ENCODE data around the gene ZNF169.
"Not testable (repeated sequence)": the region's sequence is repeated elsewhere in the genome, so short reads cannot be mapped to it uniquely, and the experiment has no call there.

The ZNF169 gene

DNA sequence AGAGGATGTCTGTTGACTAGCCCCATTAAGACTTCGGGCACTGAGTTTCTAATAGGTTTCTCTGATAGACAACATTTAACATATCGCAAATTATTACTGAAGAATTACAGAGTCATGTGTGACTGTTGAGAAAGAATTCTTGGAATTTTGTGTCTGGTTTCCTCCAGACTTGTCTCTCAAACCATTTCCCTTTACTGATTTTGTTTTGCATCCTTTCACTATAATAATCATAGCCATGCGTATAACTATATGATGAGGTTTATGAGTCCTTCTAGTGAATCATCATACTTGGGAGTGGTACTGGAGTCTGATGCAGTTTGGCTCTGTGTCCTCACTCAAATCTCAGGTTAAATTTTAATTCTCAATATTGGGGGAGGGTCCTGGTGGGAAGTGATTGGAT lies 27.0 kb downstream of the ZNF169 start:
- no peak for FAIRE-seq

DNA sequence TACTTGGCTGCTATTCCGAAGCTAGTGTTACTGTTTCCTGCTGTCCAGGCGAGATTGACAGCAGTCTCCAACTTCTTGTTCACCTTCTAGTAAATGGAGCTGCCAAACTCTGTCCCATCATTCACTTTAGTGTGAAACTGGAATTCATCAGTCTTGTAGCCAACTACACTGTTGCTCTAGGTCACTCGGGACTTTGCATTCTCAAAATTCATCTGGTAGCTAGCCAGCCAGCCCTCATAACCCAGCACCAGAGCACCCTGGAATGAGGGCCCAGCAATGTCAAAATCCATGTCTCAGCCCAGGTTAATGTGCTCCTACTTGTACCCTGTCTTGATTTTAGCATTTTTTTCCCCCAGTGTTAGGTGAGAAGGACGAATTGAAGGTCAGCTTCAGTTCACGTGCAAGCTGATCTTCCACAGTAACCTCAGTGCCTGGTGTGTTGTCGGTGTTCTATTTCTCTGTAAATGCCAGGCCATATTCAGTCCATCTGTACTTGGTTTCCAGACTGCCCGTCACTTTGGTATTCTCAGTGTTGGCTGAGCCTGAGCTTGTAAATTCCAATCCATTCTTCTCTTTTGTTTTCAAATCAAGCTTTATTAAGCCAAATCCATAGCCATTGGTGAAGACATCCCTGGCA lies 28.9 kb downstream of the ZNF169 start:
- DNase-seq (ENCODE audit: low spot score) (no peak), FAIRE-seq (no peak)

More for the DNA sequence above, 27.0 kb downstream of the ZNF169 start:
- no peak for DNase-seq (ENCODE audit: low spot score)

DNA sequence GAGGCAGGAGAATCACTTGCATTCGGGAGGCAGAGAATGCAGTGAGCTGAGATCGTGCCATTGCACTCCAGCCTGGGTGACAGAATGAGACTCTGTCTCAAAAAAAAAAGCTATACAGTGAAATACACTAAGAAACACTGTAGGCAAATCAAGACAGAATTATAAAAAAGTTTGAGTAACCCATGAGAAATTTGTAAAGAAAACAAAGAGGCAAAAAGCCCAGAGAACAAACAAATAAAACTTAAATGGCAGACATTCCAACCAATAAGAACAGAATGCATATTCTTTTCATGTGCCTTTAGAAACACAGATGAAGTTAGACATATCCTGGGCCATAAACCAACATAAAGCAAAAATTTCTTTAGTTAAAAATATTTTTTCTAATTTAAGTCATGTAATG lies 30.6 kb downstream of the ZNF169 start:
- FAIRE-seq: no peak
- DNase-seq (ENCODE audit: low spot score): no peak

DNA sequence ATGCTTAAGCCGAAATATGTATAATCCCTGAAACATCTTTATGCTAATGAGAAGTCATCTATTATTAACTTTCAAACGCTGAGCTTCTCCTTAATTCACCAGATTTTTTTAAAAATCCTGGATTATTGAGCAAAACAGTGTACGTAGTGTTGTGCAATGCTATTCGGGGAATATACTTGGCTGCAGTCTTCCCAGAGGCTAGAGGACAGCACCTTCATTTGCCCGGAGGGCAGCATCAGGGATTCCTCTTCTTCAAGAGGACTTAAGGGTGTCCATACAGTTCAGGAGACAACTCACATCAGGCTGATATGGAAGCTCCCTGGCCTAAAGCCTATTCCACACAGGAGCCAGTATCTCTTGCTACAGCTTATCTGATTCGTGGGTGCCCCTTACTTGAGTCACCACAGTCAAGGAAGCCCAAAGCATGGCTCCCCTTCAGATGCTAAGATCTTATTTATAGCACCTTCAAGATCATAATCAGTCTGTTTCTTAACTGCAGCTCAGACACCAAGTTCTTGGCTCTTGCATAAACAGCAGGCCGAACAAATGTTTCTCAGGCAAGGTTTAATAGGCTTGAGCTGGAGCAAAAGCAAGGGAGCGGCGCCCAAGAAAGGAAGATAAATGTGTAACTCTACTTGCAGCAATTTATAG lies 40.0 kb downstream of the ZNF169 start:
- no peak for FAIRE-seq
- DNase-seq (ENCODE audit: low spot score): no peak

DNA sequence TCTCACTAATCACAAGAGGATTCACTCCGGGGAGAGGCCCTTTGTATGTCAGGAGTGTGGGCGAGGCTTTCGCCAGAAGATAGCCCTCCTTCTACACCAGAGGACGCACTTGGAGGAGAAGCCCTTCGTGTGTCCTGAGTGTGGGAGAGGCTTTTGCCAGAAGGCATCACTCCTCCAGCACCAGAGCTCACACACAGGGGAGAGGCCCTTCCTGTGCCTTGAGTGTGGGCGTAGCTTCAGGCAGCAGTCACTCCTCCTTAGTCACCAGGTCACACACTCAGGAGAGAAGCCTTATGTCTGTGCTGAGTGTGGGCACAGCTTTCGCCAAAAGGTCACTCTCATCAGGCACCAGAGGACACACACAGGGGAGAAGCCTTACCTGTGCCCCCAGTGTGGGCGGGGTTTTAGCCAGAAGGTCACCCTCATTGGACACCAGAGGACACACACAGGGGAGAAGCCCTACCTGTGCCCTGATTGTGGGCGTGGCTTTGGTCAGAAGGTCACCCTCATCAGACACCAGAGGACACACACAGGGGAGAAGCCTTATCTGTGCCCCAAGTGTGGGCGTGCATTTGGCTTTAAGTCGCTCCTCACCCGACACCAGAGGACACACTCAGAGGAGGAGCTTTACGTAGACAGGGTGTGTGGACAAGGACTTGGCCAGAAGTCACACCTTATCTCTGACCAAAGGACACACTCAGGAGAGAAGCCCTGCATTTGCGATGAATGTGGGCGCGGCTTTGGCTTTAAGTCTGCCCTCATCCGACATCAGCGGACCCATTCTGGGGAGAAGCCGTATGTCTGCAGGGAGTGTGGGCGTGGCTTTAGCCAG lies 41.6 kb downstream of the ZNF169 start:
- no peak for FAIRE-seq
- no peak for DNase-seq (ENCODE audit: low spot score)

DNA sequence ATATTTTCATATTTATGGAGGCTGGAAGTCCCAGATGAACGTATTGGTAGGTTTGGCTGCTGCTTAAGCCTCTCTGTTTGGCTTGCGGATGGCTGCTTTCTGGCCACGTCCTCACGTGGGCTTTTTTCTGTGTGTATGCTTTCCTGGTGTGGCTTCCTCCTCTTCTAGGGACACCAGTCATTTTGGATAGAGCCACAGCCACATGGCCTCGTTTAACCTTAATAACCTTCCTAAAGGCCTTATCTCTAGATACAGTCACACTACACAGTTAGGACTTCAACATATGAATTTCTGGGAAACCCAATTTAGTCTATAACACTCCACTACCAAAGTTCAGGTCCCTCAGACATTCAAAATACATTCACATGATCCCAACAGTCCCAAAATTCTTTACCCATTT lies 42.5 kb downstream of the ZNF169 start:
- DNase-seq (ENCODE audit: low spot score) (no peak), FAIRE-seq (no peak)

DNA sequence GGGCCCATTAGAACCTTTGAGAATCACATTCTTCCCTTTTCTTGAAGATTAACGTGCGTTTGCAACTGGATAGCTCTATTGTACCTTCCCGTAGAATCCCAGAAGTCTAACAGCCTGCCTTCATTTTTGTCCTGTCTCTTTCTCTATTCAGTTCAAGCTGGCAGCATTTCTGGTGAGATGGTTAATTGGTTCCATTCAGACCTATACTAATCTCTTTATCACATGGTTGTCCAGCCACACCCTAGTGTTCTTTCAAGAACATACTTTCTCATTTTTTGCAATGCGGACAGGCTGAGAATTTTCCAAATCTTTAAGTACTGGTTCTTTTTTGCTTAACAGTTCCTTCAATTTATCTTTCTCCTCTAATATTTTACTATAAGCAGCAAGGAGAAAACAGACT lies 43.3 kb downstream of the ZNF169 start:
- DNase-seq (ENCODE audit: low spot score): no peak
- no peak for FAIRE-seq

DNA sequence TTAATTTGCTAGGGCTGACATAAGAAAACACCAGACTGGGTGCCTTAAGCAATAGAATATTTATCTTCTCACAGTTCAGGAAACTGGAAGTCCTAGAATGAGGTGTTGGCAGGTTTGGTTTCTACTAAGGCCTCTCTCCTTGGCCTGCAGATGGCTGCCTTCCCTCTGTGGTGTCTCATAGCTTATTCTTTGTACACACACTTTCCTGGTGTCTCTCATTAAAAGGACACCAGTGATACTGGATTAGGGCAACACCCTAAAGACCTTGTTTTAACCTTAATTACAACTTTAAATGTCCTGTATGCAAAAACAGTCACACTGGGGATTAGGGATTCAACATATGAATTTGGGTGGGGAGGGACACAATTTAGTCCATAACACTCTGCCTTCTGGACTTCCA lies 44.2 kb downstream of the ZNF169 start:
- FAIRE-seq (no peak), DNase-seq (ENCODE audit: low spot score) (no peak)

DNA sequence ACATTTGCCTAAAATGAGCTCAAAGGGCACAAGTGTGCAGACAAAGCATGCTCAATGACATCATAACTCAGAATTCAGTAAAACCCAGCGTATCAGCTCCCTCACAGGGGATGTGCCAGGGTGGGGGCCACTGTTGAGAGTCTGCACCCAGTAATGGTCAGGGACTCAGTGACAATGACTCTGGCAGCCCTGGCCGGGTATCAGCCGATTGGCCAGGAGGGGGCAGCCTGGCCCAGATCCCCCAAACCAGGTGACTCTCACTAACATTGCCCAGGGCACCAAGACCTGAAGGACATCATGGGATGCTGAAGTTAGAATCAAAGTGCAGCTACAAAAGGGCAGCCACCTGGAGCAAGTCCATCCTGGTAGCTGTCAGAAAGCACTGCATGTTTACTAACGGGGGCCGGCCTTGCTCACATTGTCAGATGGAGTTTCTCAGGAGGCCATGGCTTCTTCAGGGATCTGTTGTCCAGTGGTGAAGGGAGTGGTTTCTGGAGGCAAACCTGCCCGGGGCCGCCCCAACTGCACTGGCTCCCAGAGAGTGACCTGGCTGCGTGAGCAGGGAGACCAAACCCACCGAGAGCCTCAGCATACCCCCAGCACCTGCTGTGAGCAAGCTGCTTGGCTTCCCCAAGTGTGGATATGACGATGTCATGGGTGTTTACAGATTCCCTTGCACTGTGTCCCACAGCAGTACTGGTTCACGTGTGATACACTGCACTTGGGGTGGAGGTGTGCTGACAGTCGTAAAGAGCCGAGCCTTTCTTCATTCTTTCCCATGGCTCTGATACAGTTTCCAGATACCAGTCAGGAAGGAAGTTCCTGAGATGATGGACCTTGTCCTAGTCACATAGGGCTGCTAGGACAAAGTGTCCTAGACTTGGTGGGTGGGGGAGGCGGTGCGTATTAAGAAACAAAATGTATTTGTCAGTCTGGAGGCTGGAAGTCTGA lies 56.2 kb downstream of the ZNF169 start:
- not testable (repeated sequence) for FAIRE-seq; DNase-seq (ENCODE audit: low spot score)

DNA sequence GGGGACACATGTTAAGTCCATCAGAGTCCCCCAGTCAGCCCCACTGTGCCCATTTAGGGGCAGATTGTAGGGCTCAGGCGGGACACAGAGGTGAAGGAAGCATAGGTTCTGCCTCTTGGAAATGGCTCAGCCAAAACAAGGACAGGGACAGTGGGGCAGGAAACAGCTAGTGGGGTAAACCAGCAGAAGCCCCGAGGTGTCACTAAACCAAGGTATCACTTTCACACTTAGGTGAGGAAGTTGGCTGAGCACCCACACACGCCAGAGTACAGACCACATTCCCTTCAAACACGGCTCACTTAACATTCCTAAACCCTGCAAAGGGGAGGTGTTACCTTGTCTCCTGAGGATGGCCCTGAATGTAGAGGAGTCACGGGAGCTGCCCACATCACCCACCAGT lies 57.1 kb downstream of the ZNF169 start:
- not testable (repeated sequence) for DNase-seq (ENCODE audit: low spot score); FAIRE-seq

DNA sequence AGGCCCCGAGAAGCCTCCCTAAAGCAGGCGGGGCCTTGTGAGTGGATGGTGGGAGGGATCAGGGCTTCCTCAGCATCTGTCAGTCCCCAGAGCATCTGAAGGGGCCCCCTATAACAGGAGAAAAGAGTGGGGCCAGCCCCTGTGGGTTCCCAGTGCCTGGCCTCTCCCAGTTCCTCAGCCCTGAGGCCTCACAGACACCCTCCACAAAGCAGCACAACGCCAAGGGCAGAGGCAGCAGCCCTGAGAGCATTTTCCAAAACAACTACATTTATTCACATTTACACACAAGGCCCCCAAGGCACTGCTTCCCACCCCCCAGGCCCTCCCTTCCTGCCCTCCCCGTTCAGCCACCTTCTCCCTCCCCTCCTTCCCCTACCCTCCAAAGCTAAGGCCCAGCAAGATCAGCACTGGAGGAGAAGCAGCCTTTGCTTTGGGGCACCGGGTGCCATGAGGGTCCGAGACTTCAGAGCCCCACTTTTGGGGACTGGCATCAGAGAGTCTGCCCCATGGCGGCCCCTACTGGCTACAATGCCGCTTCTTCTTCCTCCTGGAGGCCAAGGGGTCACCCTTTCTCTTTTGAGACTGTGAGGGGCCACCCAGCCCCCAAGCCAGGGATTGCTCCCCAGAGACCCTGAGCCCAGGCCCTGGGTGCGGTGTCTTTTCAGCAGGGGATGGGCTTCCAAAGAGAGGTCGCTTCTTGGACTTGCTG lies 59.0 kb downstream of the ZNF169 start:
- FAIRE-seq; DNase-seq (ENCODE audit: low spot score): not testable (repeated sequence)

DNA sequence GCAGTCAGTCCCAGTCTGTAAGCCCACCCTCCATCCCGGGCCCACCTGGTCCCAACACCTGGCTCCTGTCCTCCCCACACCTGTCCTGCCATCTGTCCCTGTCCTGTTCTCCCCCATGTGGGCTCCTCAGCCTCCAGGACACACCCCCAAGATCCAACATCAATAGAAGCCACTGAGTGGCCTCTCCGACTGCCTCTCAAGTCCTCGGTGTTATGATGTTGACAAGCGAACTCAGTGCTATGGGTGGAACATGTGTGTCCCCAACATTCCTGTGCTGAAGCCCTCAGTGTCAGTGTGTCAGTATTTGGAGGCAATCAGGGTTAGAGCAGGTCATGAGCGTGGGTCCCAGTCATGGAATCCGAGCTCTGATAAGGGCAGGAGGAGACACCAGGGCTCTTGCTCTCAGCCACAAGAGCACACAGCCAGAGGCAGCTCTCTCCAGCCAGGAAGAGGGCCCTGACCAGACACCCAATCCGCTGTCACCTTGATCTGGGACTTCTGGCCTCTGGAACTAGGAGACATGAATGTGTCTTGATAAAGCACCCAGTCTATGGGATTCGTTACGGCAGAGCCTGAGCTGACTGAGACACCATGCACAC lies 63.3 kb downstream of the ZNF169 start:
- DNase-seq (ENCODE audit: low spot score); FAIRE-seq: not testable (repeated sequence)

DNA sequence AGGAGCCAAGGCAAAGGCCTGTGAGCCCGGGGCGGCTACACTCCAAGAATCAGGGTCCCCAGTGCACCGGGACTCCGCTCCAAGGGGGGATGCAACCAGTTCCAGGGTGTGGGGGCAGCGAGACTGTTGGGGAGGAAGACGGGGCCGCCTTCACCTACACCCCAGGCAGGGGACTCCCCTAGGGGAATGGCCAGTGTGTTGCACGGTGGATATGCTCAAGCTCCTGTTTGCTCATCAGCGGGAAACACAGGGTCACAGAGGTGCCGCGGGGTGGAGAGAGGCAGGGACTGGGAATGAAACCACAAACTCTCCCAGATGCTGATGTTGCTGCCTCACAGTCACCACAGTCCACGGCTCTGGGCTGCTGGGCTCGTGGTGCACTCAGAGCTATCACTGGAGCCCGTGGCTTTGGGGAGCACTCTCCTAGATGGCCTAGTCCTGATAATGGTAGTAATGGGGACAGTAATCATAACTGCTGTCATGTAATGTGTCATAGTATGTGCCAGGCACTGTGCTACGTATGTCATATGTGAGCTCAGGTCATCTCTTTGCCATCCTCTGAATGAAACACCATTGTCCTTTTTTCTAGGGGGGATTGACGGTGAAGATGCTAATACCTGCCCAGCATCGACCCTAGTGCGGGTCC lies 64.2 kb downstream of the ZNF169 start:
- FAIRE-seq; DNase-seq (ENCODE audit: low spot score): not testable (repeated sequence)

DNA sequence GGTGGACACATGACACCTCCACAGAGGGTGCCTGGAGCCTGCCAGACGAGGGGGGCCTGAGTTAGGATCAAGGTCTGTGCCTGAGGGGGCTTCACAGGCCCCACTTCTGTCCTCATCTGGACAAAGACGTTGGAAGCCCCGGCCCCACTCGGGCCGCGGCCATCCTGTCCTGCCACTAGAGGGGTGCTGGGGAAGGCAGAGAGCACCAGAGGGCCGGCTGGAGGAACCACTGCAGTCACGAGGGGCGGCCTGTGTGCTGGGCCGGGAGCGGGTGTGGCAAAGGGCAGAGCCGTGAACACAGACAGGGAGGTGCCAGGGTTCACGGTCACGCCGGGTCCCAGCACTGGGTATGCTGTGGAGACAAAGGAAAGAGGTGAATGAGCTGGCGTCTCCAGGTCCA lies 66.5 kb downstream of the ZNF169 start:
- not testable (repeated sequence) for FAIRE-seq; DNase-seq (ENCODE audit: low spot score)

DNA sequence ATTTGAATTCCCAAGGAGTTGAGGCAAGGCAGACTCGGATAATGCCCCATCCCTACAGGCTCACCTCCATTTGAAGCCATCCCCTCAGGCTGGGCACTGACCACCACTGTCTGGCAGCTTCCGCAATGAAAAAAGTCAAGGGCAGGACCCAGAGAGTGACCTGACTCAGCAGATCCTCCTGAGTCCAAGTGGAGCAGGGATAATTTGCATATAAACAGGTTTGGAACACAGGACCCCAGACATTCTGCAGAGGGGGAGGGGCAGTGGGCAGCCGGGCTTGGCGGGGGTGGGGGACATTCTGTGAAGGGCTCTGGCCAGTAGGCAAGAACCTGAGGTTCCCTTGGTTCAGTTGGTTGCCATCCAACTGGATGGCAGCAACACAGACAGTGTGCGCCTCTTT lies 69.4 kb downstream of the ZNF169 start, which contains the start of gene NUTM2F:
TSS of gene NUTM2F (minus strand) at position 101 of the 400 bp plus-strand sequence. CDS start at position 80, 21 bp downstream.
- not testable (repeated sequence) for FAIRE-seq; DNase-seq (ENCODE audit: low spot score)

DNA sequence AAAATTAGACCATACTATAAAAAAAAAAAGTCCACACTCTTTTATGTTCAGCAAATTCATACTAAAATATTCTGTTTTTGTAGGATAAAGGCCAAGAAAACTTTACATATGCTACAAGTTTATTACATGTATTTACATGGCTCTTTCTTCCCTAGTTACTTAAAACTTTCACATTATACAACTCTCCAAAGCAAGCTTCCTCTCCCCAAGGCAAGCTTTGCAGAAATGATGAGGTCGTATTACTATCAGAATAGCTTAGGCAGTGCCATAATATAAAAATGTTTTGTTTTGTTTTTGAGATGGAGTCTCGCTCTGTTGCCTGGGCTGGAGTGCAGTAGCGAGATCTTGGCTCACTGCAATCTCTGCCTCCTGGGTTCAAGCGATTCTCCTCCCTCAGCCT lies 77.3 kb downstream of the ZNF169 start:
- DNase-seq (ENCODE audit: low spot score); FAIRE-seq: not testable (repeated sequence)

DNA sequence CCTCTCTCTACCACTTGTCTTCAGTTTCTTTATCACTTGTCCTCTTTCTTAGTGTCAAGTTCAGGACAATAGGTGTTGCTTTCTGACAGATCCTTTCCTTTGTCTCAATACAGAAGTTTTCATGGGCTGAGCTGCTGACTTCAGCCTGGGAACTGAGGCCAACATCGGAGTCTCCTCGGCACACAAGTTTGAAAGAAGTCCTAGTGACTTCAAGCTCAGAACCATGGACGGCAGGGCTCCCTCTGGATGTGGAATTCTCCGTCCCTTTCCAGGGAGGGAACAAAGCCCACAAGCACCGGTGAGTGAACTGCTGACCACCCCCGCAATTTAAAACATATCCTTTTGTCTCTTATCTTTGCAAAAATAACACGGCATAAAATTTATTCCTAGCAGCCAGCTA lies 79.6 kb downstream of the ZNF169 start:
- DNase-seq (ENCODE audit: low spot score); FAIRE-seq: not testable (repeated sequence)

DNA sequence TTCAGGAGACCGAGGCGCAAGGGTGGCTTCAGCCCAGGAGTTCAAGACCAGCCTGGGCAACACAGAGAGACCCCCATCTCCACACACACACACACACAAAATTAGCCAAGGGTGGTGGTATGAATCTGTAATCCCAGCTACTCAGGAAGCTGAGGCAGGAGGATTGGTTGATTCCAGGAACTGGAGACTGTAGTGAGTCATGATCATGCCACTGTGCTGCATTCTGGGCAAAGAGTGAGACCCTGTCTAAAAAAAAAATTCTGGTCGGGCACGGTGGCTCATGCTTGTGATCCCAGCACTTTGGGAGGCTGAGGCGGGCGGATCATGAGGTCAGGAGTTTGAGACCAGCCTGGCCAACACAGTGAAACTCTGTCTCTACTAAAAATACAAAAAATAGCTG lies 80.6 kb downstream of the ZNF169 start:
- not testable (repeated sequence) for DNase-seq (ENCODE audit: low spot score); FAIRE-seq

DNA sequence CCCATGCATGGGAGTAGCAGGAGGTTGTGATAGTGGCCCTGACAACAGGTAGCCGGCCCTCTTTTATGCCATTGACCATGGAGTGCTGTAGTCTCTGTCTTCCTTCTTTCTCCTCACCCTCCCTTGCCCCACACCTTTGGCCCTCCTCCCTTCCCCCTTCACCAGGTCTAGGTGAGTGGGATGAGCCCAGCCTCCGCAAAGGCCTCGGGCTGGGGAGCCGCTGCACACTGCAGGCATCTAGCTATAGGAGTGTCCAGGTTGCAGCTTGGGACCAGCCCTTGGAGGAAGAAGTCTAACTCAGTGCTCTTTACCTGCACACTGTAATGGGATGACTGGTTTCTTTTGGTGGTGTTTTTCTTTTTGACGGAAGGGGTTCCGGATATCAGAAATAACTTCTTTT lies 81.7 kb downstream of the ZNF169 start:
- DNase-seq (ENCODE audit: low spot score); FAIRE-seq: not testable (repeated sequence)

Data from RCC 7860 (cell line).